Esophagus muscularis mucosa (tissue), 3 donors: ENCODE measurements around the gene POU2F2.

Experiments
- CTCF ChIP-seq, 3 experiments: fragments of 200-600 bp in 2 of 3; fragments of 450-650 bp in 1 of 3; sonication (generic) in 2 of 3; IDR thresholded peaks; one replicate each; pipeline ENCODE4 v1.5.1; 2017 to 2019; ENCODE audit warnings: antibody characterized with exemption in 3 of 3, mild to moderate bottlenecking in 2 of 3, moderate library complexity in 1 of 3
- POLR2A ChIP-seq: fragments of 450-650 bp; IDR thresholded peaks from one replicate; pipeline ENCODE4 v1.6.1; 2017; ENCODE audit warnings: antibody characterized with exemption, moderate library complexity, mild to moderate bottlenecking, low read depth
- POLR2AphosphoS5 ChIP-seq, 2 donors: sonication (generic); formaldehyde crosslinking; IDR thresholded peaks; one replicate each; pipeline ENCODE4 v1.6.1; 2017; ENCODE audit warnings: antibody characterized with exemption in 2 of 2

GRCh38 chr19:42161616-42162263 is 29.5 kb upstream of the POU2F2 start:
- TF ChIP-seq CTCF (IDR thresholded peaks at IDR 0.05) (no peak), POLR2A (no peak), POLR2AphosphoS5 (IDR thresholded peaks at IDR 0.05) (no peak)
